GM19397 (cell line): ENCODE measurements around the gene FAM240A.

Source experiments
- ATAC-seq: cut with Tn5 transposase; IDR thresholded peaks from one replicate; pipeline ENCODE4 v1.9.1; 2021; ENCODE audit warnings: mild to moderate bottlenecking, moderate library complexity; ENCODE audit not compliant: unreplicated experiment

The FAM240A gene

GRCh38 chr3:46619845-46620778, 7.8 kb downstream of the FAM240A start:
- ATAC-seq: no peak

GRCh38 chr3:46624533-46624932, 12.2 kb downstream of the FAM240A start:
- no peak for ATAC-seq

DNA sequence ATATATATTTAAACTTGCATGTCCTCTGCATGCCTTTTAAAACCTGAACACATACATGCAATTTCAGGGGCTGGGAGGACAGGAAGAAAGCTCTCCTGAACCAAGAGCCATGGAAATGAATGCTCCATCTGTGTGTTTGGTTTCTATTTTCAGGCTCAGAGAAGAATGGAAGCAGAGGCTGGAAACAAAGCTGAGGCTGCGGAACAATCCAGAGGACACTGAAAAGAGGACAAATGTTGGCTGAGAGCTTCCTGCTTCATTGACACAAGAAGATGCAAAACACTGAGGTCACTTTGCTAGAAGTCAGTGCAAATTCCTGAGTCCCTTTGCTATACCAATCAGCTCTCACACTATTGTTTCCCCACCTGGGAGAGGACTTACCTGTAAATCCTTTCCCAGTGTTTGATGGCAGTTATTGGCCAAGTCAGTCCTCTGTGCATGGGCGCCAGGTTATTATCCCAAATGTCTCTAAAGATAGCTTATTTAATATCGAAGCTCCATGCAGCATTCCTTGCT, 12.7 kb downstream of the FAM240A start:
- no peak for ATAC-seq

- ATAC-seq: no peak
These were observed 13.7 kb downstream of the FAM240A start for GRCh38 chr3:46626039-46626438.

GRCh38 chr3:46627078-46627477, 14.8 kb downstream of the FAM240A start:
- no peak for ATAC-seq

DNA sequence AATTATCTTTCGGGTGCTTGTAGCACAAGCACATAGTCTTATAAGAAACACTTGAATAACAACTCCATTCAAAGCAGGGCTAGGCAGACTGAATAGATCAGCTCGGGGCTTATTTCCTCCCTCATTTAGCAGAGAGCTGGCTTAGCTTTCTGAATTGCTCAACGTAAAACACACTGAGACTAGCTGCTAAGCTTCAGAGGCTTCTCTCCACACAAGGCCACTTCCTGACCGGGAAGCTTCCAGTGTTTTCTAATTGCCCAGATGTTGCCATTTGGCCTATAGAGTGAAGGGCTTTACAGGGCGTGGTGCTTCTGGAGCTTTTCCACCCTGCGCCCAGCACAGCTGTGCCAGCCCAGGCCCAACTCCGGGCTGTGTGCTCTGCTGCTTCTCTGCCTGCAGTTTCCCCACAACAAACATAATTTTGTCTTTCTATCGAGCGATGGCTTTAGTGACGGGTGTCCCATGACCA, 16.6 kb downstream of the FAM240A start:
- ATAC-seq: no peak

DNA sequence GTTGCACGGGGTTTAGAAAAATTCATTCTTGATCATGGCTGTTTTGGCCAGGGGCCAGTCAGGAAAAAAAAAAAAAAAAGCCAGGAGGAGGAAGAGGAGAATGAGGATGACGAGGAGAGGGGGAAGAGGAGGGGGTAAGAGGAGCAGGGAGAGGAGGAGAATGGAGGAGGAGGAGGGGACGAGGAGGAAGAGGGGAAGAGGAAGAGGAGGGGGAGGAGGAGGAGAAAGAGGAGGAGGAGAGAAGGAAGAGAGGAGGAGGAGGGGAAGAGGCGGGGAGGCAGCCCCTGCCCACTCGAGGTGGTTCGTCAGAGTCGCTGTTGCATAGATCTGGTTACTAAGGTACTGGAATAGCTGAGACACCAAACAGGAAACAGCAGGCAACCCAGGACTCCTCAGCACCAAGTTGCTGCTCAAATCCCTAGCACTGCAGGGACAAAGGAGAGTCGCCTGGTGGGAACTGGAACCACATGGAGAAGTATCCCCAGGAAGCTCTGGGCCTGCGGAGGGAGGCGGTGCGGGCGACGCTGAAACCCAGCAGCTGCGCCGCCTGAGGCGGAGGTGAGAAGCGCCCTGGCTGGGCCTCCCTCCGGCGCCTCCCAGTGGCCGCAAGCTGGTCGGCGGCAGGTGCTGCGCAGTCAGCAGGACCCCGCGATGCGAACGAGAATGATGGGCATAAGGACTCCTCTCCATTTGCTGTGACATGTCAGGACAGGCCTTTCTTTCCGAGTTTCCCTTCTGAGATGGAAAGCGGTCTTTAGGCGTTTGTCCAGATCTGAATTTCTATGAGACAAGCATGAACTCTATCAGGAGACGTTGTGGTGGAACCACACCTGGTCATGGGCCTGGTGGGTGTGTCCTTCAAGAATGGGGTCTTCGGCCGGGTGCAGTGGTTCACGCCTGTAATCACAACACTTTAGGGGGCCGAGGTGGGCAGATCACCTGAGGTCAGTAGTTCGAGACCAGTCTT, 17.5 kb downstream of the FAM240A start:
- peak; percentile 88 for ATAC-seq

DNA sequence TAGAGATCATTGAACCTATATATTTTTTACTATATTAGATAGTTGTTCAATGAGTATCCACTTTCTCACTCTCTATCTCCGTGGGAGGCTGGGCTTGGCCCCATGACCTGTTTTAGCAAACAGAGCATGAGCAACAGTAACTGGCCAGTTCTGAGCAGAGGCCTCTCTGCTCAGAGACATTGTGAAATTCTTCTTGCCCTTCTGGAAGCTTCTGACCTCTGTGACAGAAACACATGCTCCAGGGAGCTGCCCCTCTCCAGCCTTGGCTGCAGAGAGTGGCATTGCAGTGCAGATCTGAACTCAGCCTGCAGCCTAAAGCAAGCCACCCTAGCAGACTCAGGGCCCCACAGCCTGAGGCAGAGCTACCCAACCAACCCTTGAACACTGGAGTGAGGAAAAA, 20.5 kb downstream of the FAM240A start:
- ATAC-seq: no peak

GRCh38 chr3:46634856-46635255, 22.5 kb downstream of the FAM240A start:
- no peak for ATAC-seq

DNA sequence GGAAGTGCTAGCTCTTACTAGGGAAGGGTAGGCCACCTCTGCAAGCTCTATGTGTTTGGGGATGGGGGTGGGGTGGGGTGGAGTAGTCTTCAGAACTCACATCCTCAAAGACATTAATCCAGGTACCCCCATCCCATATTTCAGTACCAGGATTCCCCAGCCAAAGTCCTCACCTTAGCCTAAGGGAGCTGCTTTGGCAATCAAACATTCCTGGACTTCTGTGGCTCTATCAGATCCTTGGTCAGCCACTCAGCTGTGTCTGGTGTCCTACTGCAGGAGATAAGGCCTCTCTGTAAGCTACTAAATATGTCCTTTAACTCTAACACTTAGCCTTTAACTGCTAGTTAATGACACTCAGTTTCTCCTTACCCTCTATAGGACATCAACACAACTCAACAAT, 26.9 kb downstream of the FAM240A start:
- no peak for ATAC-seq

DNA sequence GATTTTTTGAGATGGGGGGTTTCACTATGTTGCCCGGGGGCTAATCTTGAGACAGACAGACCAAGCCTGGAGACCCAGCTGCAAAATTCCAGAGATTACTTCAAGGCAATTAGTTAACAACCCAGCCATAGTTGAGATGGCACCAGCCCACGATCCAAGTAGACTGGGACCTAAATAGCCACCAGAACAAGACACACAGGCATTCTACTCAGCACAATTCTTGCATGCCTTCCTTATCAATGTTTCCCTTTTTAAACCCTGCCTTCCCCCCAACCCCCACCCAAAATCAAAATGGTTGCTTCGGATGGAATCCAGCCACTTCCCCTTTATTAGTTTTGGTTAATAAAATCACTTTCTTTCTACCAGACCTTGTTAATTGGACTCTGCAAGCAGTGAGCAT, 28.6 kb downstream of the FAM240A start:
- ATAC-seq: no peak

- ATAC-seq: no peak
These were observed 30.6 kb downstream of the FAM240A start for GRCh38 chr3:46642971-46643370.

DNA sequence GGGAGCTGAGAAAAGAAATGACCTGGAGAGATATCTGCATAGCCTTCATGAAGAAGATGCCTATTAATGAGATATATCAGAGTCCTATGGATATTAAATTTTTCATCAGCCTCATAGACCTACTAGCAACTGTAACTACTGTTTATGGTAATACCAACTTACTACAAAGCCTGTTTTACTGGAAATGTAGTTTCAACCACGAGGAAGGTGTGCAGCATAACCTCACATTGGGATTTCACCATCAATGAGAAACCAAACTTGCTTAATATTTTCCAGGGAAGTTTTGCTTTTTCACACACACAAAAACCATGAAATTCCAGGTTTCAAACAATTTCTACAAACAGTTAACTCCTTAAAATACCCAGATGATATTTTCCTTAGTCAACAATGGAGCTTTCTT, 31.4 kb downstream of the FAM240A start:
- ATAC-seq: no peak

DNA sequence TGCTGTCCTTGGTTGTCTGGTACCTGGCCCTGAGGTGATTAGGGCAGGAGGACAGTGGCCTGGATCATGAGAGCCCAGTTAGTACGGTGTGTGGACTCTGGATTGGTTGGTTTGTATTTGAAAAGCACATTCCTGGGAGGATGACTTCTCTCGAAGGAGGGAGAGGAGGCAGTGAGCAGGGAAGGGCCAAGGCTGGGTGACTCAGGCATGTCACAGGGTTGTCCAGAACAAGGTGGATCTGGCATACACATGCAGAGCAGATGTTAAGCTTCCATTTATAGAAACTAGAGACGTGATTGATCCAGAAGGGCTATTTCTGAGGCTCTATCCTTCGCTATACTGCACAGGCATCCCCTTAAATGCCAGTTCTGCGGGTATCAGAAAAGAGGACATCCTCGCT, 34.4 kb downstream of the FAM240A start:
- no peak for ATAC-seq

DNA sequence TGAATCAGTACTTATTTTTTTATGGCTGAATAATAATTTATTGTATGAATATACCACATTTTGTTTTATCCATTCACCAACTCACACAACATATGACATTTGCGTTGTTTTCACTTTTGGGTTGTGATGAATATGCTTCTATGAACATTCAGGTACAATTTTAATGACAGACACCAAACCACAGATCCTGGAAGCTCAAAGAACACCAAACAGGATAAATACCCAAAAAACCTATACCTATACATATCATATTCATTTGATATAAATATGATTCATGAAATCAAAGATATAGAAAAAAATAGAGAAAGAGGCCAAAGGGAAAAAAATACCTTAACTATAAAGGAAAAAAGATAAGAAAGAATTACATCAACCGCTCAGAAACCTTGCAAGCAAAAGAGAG, 35.8 kb downstream of the FAM240A start:
- ATAC-seq: no peak

GRCh38 chr3:46649436-46649835, 37.1 kb downstream of the FAM240A start:
- ATAC-seq: no peak

- no peak for ATAC-seq
These were observed 38.8 kb downstream of the FAM240A start for GRCh38 chr3:46651084-46651483.

- no peak for ATAC-seq
These were observed 42.9 kb downstream of the FAM240A start for GRCh38 chr3:46655271-46655670.

DNA sequence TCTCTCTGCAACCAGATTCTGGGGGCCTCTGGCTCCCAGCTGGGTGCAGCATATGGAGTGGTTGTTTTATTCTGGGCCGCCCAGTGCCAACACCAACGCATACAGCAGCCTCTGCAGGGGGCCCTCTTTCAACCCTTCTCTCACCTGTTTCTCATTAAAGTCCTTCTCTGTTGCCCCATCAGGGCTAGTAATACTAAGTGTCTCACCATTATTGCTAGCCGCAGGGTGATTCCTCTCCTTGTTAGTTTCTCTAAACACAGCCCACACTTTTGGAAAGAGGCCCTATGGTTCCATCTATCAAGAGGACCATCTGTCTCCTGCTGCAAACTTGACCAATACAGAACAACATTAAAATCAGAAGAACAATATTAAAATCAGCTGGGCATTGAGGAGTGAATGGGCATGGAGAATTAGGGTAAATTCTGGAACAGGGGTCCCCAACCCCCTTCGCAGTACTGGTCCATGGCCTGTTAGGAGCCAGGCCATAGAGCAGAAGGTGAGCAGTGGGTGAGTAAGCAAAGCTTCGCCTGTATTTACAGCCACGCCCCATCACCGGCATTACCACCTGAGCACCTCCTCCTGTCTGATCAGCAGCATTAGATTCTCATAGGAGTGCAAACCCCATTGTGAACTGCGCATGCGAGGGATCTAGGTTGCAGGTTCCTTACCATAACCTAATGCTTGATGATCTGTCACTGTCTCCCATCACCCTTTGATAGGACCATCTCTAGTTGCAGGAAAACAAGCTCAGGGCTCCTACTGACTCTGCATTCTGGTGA, 44.6 kb downstream of the FAM240A start:
- no peak for ATAC-seq

- no peak for ATAC-seq
These were observed 47.0 kb downstream of the FAM240A start for GRCh38 chr3:46659285-46659684.

GRCh38 chr3:46660003-46660402, 47.7 kb downstream of the FAM240A start:
- no peak for ATAC-seq
